Body of pancreas (tissue), 4 donors: ENCODE data around the gene ACOT7.

ENCODE experiments used
- CTCF ChIP-seq, 7 experiments: fragments of 450-650 bp in 4 of 7; fragments of 200-600 bp in 3 of 7; sonication (generic) in 3 of 7; IDR thresholded peaks; one replicate each; pipeline ENCODE4 v1.5.1; 2016 to 2019; ENCODE audit warnings: antibody characterized with exemption in 7 of 7
- POLR2A ChIP-seq, 3 donors: fragments of 450-650 bp; IDR thresholded peaks; one replicate each; pipeline ENCODE4 v1.6.1; 2016; ENCODE audit warnings: antibody characterized with exemption in 3 of 3, mild to moderate bottlenecking in 2 of 3

- TF ChIP-seq CTCF (IDR thresholded peaks at IDR 0.05): no peak
- no peak for TF ChIP-seq POLR2A (IDR thresholded peaks at IDR 0.05)
Measured at GRCh38 chr1:6295910-6296309, 97.7 kb downstream of the ACOT7 start.
